IMR-90 (cell line): Measurements from ENCODE around the gene RPL12. TPM values are rescaled to one million over a fixed set of nuclear protein-coding genes. Genes with fewer than 3 reads are reported as not detected.
A peak's percentile ranks its signal among the peaks of the same experiment; 100 is the strongest.

Experiments
- ATAC-seq: fragments of 200-7000 bp; cut with Tn5 transposase; 2 replicates; pipeline ENCODE4 v1.9.1; 2020; ENCODE audit warnings: low read depth, mild to moderate bottlenecking, moderate library complexity
- BruUV-seq: library from RNA; stranded (reverse); fragments of 400-500 nt; replicated peaks from 2 replicates; lab custom pipeline; 2021; lab: Mats Ljungman, UMichigan
- CTCF ChIA-PET: fragments of 300-600 bp; formaldehyde crosslinking; extraction: SDS; loops from one replicate; lab custom pipeline; 2021; ENCODE audit warnings: antibody characterized with exemption; lab: Yijun Ruan, JAX
- POLR2A ChIA-PET: fragments of 300-600 bp; sonication (Branson Sonifier 250); formaldehyde crosslinking; loops from one replicate; lab custom pipeline; 2022; ENCODE audit warnings: antibody characterized with exemption; ENCODE audit not compliant: unreplicated experiment; lab: Charles Lee
- DNase-seq: peaks from one replicate; pipeline ENCODE4 v3.0.0; 2013
- H2AFZ ChIP-seq: replicated peaks from 2 replicates; pipeline ENCODE3; 2013; ENCODE audit warnings: low read length, mild to moderate bottlenecking; ENCODE audit not compliant: poor library complexity
- H2AK5ac ChIP-seq: 2 replicates; pipeline ENCODE4 v1.6.1; 2013; ENCODE audit warnings: low read depth, low read length, inconsistent platforms
- H2AK9ac ChIP-seq: replicated peaks from 2 replicates; pipeline ENCODE3; 2013; ENCODE audit warnings: mild to moderate bottlenecking, low read depth, low read length, moderate library complexity; ENCODE audit not compliant: poor library complexity
- H2BK120ac ChIP-seq: 2 replicates; pipeline ENCODE4 v1.6.1; 2013; ENCODE audit warnings: low read depth, low read length, inconsistent platforms
- H2BK15ac ChIP-seq: 3 replicates; pipeline ENCODE4 v1.6.1; 2013; ENCODE audit warnings: low read depth, low read length, inconsistent platforms
- H2BK20ac ChIP-seq: 2 replicates; pipeline ENCODE4 v1.6.1; 2013; ENCODE audit warnings: low read depth, mild to moderate bottlenecking, inconsistent platforms, low read length, moderate library complexity
- H2BK5ac ChIP-seq: 2 replicates; pipeline ENCODE4 v1.6.1; 2013; ENCODE audit warnings: mild to moderate bottlenecking, low read depth, low read length, inconsistent platforms; ENCODE audit not compliant: poor library complexity, severe bottlenecking
- H3K14ac ChIP-seq: replicated peaks from 2 replicates; pipeline ENCODE4 v1.6.1; 2013; ENCODE audit warnings: low read depth, low read length, inconsistent platforms
- H3K18ac ChIP-seq: 2 replicates; pipeline ENCODE4 v1.6.1; 2013; ENCODE audit warnings: low read depth, low read length, control low read depth
- H3K23ac ChIP-seq: 2 replicates; pipeline ENCODE4 v1.6.1; 2013; ENCODE audit warnings: low read depth, low read length, inconsistent platforms
- H3K27ac ChIP-seq: 2 replicates; pipeline ENCODE4 v1.5.1; 2013; ENCODE audit warnings: mild to moderate bottlenecking, control low read depth, low read length; ENCODE audit not compliant: insufficient read depth
- H3K27me3 ChIP-seq: 2 replicates; pipeline ENCODE4 v1.6.1; 2013; ENCODE audit warnings: low read length; ENCODE audit not compliant: control insufficient read depth, insufficient read depth
- H3K36me3 ChIP-seq: 2 replicates; pipeline ENCODE4 v1.6.1; 2013; ENCODE audit warnings: low read length, mixed read lengths; ENCODE audit not compliant: control insufficient read depth, insufficient read depth
- H3K4ac ChIP-seq: 2 replicates; pipeline ENCODE4 v1.6.1; 2013; ENCODE audit warnings: low read depth, low read length, inconsistent platforms
- H3K4me1 ChIP-seq: 2 replicates; pipeline ENCODE4 v1.6.1; 2013; ENCODE audit warnings: low read length, mixed read lengths; ENCODE audit not compliant: control insufficient read depth, insufficient read depth
- H3K4me2 ChIP-seq: 2 replicates; pipeline ENCODE4 v1.6.1; 2013; ENCODE audit warnings: low read depth, mild to moderate bottlenecking, control low read depth, low read length, moderate library complexity
- H3K4me3 ChIP-seq: 2 replicates; pipeline ENCODE4 v1.5.1; 2013; ENCODE audit warnings: low read depth, mild to moderate bottlenecking, control low read depth, low read length, moderate library complexity; ENCODE audit not compliant: insufficient read depth
- H3K56ac ChIP-seq: 2 replicates; pipeline ENCODE4 v1.6.1; 2013; ENCODE audit warnings: low read length, inconsistent platforms; ENCODE audit not compliant: insufficient read depth; ENCODE audit errors: extremely low read depth
- H3K79me1 ChIP-seq, 2 experiments: 2 replicates each; pipeline ENCODE4 v1.6.1; 2013; ENCODE audit warnings: low read length in 2 of 2, inconsistent platforms in 1 of 2, low read depth in 1 of 2
- H3K9ac ChIP-seq: 2 replicates; pipeline ENCODE4 v1.6.1; 2013; ENCODE audit warnings: low read depth, low read length, control low read depth
- H3K9me1 ChIP-seq: 2 replicates; pipeline ENCODE4 v1.6.1; 2013; ENCODE audit warnings: low read length, inconsistent platforms; ENCODE audit not compliant: insufficient read depth
- H3K9me3 ChIP-seq: 2 replicates; pipeline ENCODE4 v1.6.1; 2013; ENCODE audit warnings: low read length; ENCODE audit not compliant: control insufficient read depth, insufficient read depth
- H4K20me1 ChIP-seq: 2 replicates; pipeline ENCODE4 v1.6.1; 2013; ENCODE audit warnings: low read length, inconsistent platforms; ENCODE audit not compliant: insufficient read depth
- H4K5ac ChIP-seq: 2 replicates; pipeline ENCODE4 v1.6.1; 2013; ENCODE audit warnings: mild to moderate bottlenecking, low read depth, low read length, control low read depth
- H4K8ac ChIP-seq, 2 experiments: 2 replicates each; pipeline ENCODE4 v1.6.1; 2013; ENCODE audit warnings: low read depth in 2 of 2, low read length in 2 of 2, control low read depth in 1 of 2, inconsistent platforms in 1 of 2
- H4K91ac ChIP-seq: 2 replicates; pipeline ENCODE4 v1.6.1; 2013; ENCODE audit warnings: low read depth, low read length, inconsistent platforms; ENCODE audit not compliant: insufficient read depth
- CTCF ChIP-seq: conservative IDR thresholded peaks from 2 replicates; pipeline ENCODE4 v1.5.1; 2012; ENCODE audit warnings: mild to moderate bottlenecking, low read depth, low read length, improper control_type of control experiment
- MAFK ChIP-seq: IDR thresholded peaks from 2 replicates; pipeline ENCODE4 v1.6.1; 2012; ENCODE audit warnings: low read depth, low read length, improper control_type of control experiment
- NFE2L2 ChIP-seq: fragments of 150-350 bp; IDR thresholded peaks from 2 replicates; pipeline ENCODE4 v1.6.1; 2016; ENCODE audit warnings: low read depth, mild to moderate bottlenecking, low read length
- RAD21 ChIP-seq: IDR thresholded peaks from 2 replicates; pipeline ENCODE4 v1.6.1; 2012; ENCODE audit warnings: low read length, improper control_type of control experiment
- RCOR1 ChIP-seq: IDR thresholded peaks from 2 replicates; pipeline ENCODE4 v1.6.1; 2012; ENCODE audit warnings: mild to moderate bottlenecking, low read length, improper control_type of control experiment; ENCODE audit not compliant: insufficient replicate concordance
- RFX5 ChIP-seq: IDR thresholded peaks from 2 replicates; pipeline ENCODE4 v1.8.0; 2012; ENCODE audit warnings: low read depth, mild to moderate bottlenecking, low read length, moderate library complexity
- SMC3 ChIP-seq: fragments of 150-350 bp; IDR thresholded peaks from 2 replicates; pipeline ENCODE4 v1.6.1; 2016; ENCODE audit warnings: low read depth, mild to moderate bottlenecking, antibody characterized with exemption, low read length, moderate library complexity
- WGBS, 2 experiments: methylation state at CpG; one replicate each; pipeline versions ENCODE4 v1.1.5 to v1.1.7; 2013; ENCODE audit warnings: missing lambda C conversion rate in 2 of 2; ENCODE audit not compliant: insufficient read length in 1 of 2; ENCODE audit errors: extremely low coverage in 2 of 2; 5-methylcytosine and 5-hydroxymethylcytosine counted together
- dilution Hi-C: fragments of 300-500 bp; cut with HindIII; formaldehyde crosslinking; loops from one replicate; pipeline ENCODE4 v1.14.3; 2018; ENCODE audit warnings: low sequenced_read_pairs; ENCODE audit not compliant: unreplicated experiment
- in situ Hi-C: fragments of 300-500 bp; cut with MboI; formaldehyde crosslinking; loops from 3 replicates; pipeline ENCODE4 v1.14.3; 2019; ENCODE audit warnings: low sequenced_read_pairs, inconsistent platforms, mixed read lengths
- intact Hi-C: fragments of 100-400 bp; cut with micrococcal nuclease; formaldehyde crosslinking; loops from 2 replicates; pipeline ENCODE4 v1.10.0; 2022
- polyA plus RNA-seq, 3 experiments: library from polyadenylated mRNA; depleted of rRNA; stranded (reverse); fragments of >200 nt; gene quantifications; 2 replicates each; pipeline ENCODE4 v1.2.3, GENCODE V29; 2012; ENCODE audit warnings: low replicate concordance in 1 of 3
- total RNA-seq: library from RNA; depleted of rRNA; stranded (reverse); fragments of >200 nt; gene quantifications from 2 replicates; pipeline ENCODE4 v1.2.3, GENCODE V29; 2012

The RPL12 gene
- total and polyA plus RNA-seq, 2 of the 4 experiments (the other 2 are of a cell fraction): 1,864 to 2,379 TPM

- Histone ChIP-seq H3K4me3 (no peak overlapping the region), H3K36me3 (0 out of 2 replicates have a peak, but pooled peaks cover 2% of the 10 kb centered on the region), H3K18ac (no peak overlapping the region), H2BK5ac (no peak overlapping the region), H4K91ac (no peak overlapping the region), H3K27me3 (no peaks in the 10 kb centered on the region), H3K9me3 (no peaks in the 10 kb centered on the region), H3K9ac (no peak overlapping the region), H4K5ac (no peak overlapping the region), H3K4ac (no peak overlapping the region), H3K27ac (no peak overlapping the region), H3K14ac (no peak overlapping the region), H2AFZ (no peak overlapping the region), H2AK9ac (no peak overlapping the region), H2BK120ac (no peak overlapping the region), H2BK15ac (no peak overlapping the region), H3K9me1 (peaks cover 12% of the 10 kb centered on the region; the same call in 1 of the 2 replicates), H2AK5ac (no peak overlapping the region), H3K23ac (no peak overlapping the region), H4K20me1 (no peaks in the 10 kb centered on the region), H3K79me1 (peaks cover 9 to 14% of the 10 kb centered on the region in 2 experiments), H3K4me2 (no peak overlapping the region), H2BK20ac (no peak overlapping the region), H3K56ac (no peak overlapping the region), H4K8ac (no peak overlapping the region), H3K4me1 (peaks cover 7% of the 10 kb centered on the region)
- dilution Hi-C loops (no loop called here), intact Hi-C loops (no loop called here), in situ Hi-C loops (no loop called here)
- WGBS, 2 experiments: 20% methylated on average over 2 of the region's 12 CpGs; no CpG with 5 or more reads in 1 of the 2 experiments
- ATAC-seq (peak; percentile 33), DNase-seq (no peak)
- ChIA-PET POLR2A (no interaction called here), CTCF (interaction anchor here (1.5 kb wide), 1 partner anchor 213 kb away, joined by 3 read pairs; no protein-coding TSS in a partner anchor)
- TF ChIP-seq CTCF (0 out of 2 replicates have a peak, but pooled peaks have one; percentile 10), RAD21 (no peak), SMC3 (no peak), MAFK (no peak), RCOR1 (no peak), NFE2L2 (no peak), RFX5 (no peak)
- no TSS peak for BruUV-seq
These were observed 33.2 kb downstream of the RPL12 start for GRCh38 chr9:127418037-127418471.
